GM23338 (cell line): ENCODE data around the gene ING1.

Experiments
- CTCF ChIP-seq, 2 experiments: fragments of 200-600 bp in 1 of 2; sonication (generic) in 1 of 2; conservative IDR thresholded peaks; 2 replicates each; pipeline versions ENCODE4 v1.5.1 to v1.6.1; 2016 to 2017; ENCODE audit warnings: antibody characterized with exemption in 2 of 2, low read depth in 2 of 2, mild to moderate bottlenecking in 2 of 2, moderate library complexity in 1 of 2
- ETS1 ChIP-seq: IDR thresholded peaks from 2 replicates; pipeline ENCODE4 v1.6.1; 2016; ENCODE audit warnings: antibody characterized with exemption
- EZH2phosphoT487 ChIP-seq: fragments of 200-600 bp; sonication (generic); IDR thresholded peaks from one replicate; pipeline ENCODE4 v1.8.1; 2018; ENCODE audit warnings: antibody characterized with exemption; ENCODE audit not compliant: unreplicated experiment
- NANOG ChIP-seq: IDR thresholded peaks from 2 replicates; pipeline ENCODE4 v1.6.1; 2016; ENCODE audit warnings: antibody characterized with exemption, borderline replicate concordance
- POLR2AphosphoS5 ChIP-seq: IDR thresholded peaks from 2 replicates; pipeline ENCODE4 v1.6.1; 2016; ENCODE audit warnings: antibody characterized with exemption, low read depth
- TF ChIP-seq, protein P1 (sequence below): fragments of 250-450 bp; sonication (Bioruptor Pico); IDR thresholded peaks from 2 replicates; pipeline ENCODE4 v1.5.0; 2020; ENCODE audit warnings: mild to moderate bottlenecking, moderate library complexity
- TF ChIP-seq, protein P2 (sequence below): IDR thresholded peaks from one replicate; pipeline ENCODE4 v1.6.1; 2018; ENCODE audit warnings: antibody characterized with exemption; ENCODE audit not compliant: unreplicated experiment

DNA sequence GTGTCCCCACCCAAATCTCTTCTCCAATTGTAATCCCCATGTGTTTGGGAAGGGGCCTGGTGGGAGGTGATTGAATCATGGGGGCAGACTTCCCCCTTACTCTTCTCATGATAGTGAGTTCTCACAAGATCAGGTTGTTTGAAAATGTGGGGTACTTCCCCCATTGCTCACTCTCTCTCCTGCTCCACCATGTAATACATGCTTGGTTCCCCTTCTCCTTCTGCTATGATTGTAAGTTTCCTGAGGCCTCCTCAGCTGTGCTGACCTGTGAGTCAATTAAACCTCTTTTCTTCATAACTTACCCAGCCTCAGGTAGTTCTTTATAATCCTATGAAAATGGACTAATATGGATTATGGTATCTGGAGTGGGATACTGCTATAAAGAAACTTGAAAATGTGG lies 24.1 kb downstream of the ING1 start:
- TF ChIP-seq CTCF (conservative IDR thresholded peaks at IDR 0.05; ENCODE audit: low read depth in 2 of 2) (no peak), EZH2phosphoT487 (no peak), ETS1 (no peak), POLR2AphosphoS5 (no peak), NANOG (no peak)
- TF ChIP-seq, protein P1, sequence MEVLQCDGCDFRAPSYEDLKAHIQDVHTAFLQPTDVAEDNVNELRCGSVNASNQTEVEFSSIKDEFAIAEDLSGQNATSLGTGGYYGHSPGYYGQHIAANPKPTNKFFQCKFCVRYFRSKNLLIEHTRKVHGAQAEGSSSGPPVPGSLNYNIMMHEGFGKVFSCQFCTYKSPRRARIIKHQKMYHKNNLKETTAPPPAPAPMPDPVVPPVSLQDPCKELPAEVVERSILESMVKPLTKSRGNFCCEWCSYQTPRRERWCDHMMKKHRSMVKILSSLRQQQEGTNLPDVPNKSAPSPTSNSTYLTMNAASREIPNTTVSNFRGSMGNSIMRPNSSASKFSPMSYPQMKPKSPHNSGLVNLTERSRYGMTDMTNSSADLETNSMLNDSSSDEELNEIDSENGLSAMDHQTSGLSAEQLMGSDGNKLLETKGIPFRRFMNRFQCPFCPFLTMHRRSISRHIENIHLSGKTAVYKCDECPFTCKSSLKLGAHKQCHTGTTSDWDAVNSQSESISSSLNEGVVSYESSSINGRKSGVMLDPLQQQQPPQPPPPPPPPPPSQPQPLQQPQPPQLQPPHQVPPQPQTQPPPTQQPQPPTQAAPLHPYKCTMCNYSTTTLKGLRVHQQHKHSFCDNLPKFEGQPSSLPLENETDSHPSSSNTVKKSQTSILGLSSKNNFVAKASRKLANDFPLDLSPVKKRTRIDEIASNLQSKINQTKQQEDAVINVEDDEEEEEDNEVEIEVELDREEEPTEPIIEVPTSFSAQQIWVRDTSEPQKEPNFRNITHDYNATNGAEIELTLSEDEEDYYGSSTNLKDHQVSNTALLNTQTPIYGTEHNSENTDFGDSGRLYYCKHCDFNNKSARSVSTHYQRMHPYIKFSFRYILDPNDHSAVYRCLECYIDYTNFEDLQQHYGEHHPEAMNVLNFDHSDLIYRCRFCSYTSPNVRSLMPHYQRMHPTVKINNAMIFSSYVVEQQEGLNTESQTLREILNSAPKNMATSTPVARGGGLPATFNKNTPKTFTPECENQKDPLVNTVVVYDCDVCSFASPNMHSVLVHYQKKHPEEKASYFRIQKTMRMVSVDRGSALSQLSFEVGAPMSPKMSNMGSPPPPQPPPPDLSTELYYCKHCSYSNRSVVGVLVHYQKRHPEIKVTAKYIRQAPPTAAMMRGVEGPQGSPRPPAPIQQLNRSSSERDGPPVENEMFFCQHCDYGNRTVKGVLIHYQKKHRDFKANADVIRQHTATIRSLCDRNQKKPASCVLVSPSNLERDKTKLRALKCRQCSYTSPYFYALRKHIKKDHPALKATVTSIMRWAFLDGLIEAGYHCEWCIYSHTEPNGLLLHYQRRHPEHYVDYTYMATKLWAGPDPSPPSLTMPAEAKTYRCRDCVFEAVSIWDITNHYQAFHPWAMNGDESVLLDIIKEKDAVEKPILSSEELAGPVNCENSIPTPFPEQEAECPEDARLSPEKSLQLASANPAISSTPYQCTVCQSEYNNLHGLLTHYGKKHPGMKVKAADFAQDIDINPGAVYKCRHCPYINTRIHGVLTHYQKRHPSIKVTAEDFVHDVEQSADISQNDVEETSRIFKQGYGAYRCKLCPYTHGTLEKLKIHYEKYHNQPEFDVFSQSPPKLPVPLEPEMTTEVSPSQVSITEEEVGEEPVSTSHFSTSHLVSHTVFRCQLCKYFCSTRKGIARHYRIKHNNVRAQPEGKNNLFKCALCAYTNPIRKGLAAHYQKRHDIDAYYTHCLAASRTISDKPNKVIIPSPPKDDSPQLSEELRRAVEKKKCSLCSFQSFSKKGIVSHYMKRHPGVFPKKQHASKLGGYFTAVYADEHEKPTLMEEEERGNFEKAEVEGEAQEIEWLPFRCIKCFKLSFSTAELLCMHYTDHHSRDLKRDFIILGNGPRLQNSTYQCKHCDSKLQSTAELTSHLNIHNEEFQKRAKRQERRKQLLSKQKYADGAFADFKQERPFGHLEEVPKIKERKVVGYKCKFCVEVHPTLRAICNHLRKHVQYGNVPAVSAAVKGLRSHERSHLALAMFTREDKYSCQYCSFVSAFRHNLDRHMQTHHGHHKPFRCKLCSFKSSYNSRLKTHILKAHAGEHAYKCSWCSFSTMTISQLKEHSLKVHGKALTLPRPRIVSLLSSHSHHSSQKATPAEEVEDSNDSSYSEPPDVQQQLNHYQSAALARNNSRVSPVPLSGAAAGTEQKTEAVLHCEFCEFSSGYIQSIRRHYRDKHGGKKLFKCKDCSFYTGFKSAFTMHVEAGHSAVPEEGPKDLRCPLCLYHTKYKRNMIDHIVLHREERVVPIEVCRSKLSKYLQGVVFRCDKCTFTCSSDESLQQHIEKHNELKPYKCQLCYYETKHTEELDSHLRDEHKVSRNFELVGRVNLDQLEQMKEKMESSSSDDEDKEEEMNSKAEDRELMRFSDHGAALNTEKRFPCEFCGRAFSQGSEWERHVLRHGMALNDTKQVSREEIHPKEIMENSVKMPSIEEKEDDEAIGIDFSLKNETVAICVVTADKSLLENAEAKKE (CRISPR knock-in tag) = no peak
- TF ChIP-seq, protein P2, sequence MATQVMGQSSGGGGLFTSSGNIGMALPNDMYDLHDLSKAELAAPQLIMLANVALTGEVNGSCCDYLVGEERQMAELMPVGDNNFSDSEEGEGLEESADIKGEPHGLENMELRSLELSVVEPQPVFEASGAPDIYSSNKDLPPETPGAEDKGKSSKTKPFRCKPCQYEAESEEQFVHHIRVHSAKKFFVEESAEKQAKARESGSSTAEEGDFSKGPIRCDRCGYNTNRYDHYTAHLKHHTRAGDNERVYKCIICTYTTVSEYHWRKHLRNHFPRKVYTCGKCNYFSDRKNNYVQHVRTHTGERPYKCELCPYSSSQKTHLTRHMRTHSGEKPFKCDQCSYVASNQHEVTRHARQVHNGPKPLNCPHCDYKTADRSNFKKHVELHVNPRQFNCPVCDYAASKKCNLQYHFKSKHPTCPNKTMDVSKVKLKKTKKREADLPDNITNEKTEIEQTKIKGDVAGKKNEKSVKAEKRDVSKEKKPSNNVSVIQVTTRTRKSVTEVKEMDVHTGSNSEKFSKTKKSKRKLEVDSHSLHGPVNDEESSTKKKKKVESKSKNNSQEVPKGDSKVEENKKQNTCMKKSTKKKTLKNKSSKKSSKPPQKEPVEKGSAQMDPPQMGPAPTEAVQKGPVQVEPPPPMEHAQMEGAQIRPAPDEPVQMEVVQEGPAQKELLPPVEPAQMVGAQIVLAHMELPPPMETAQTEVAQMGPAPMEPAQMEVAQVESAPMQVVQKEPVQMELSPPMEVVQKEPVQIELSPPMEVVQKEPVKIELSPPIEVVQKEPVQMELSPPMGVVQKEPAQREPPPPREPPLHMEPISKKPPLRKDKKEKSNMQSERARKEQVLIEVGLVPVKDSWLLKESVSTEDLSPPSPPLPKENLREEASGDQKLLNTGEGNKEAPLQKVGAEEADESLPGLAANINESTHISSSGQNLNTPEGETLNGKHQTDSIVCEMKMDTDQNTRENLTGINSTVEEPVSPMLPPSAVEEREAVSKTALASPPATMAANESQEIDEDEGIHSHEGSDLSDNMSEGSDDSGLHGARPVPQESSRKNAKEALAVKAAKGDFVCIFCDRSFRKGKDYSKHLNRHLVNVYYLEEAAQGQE = no peak
